H1 (cell line): ENCODE results near the gene ANAPC16. TPM values are rescaled to one million over a fixed set of nuclear protein-coding genes. Genes with fewer than 3 reads are reported as not detected.

Experiments
- KDM4A ChIP-seq: IDR thresholded peaks from one replicate; pipeline ENCODE4 v1.7.1; 2012; ENCODE audit warnings: low read depth, mild to moderate bottlenecking, moderate library complexity, low read length, inconsistent platforms; ENCODE audit not compliant: severe bottlenecking
- SIX5 ChIP-seq: IDR thresholded peaks from 2 replicates; pipeline ENCODE4 v1.6.1; 2011; ENCODE audit warnings: mild to moderate bottlenecking, low read depth, low read length
- SRF ChIP-seq: IDR thresholded peaks from 2 replicates; pipeline ENCODE4 v1.6.1; 2011; ENCODE audit warnings: mild to moderate bottlenecking, low read depth, low read length, moderate library complexity
- SUZ12 ChIP-seq: fragments of 200-600 bp; sonication (generic); IDR thresholded peaks from 2 replicates; pipeline ENCODE4 v1.6.1; 2012; ENCODE audit warnings: mild to moderate bottlenecking, inconsistent platforms, low read length, moderate library complexity, mixed read lengths
- polyA plus RNA-seq, 7 experiments: library from polyadenylated mRNA; depleted of rRNA in 3 of 7; stranded (reverse) in 5 of 7; unstranded in 2 of 7; fragments of >200 nt in 5 of 7; fragments of 200-250 nt in 2 of 7; gene quantifications; 1 replicate in 5 of 7; 2 replicates in 1 of 7; 4 replicates in 1 of 7; pipeline versions ENCODE4 v1.2.1 to v1.2.3, GENCODE V29; 2011 to 2013; ENCODE audit warnings: missing spikeins in 2 of 7, mixed read lengths in 2 of 7
- total RNA-seq: library from RNA; stranded (reverse); fragmentation: NEBNext Ultra II Directional; extraction: Animal tissue kit (Norgen Biotek cat#: 25700); gene quantifications from 2 replicates; pipeline ENCODE4 v1.2.1, GENCODE V29; 2021

The ANAPC16 gene
- total and polyA plus RNA-seq, 2 of the 8 experiments (the other 6 are each of a cell fraction or from before 2014, with no cell fraction given): 53.1 to 57.4 TPM

DNA sequence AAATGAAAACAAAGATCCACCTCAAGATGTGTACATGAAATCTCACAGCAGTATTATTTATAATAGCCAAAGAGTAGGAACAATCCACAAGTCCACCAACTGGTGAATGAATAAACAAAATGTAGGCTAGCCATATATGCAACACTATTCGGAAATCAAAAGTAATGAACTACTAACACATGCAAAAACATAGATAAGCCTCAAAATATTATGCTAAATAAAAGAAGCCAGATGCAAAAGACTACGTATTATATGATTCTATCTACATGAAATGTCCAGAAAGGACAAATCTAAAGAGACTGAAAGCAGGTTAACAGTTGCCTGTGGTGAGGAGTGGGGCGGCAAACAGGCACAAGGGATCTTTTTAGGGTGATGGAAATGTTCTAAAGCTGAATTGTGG lies 48.7 kb upstream of the ANAPC16 start (continued):
- no peak for TF ChIP-seq SIX5
- no peak for TF ChIP-seq KDM4A
- TF ChIP-seq SUZ12: no peak
- TF ChIP-seq SRF: no peak
